PFSK-1 (cell line): ENCODE results near the gene GAS2L3.

ENCODE experiments used
- FOXP2 ChIP-seq: optimal IDR thresholded peaks from 2 replicates; pipeline ENCODE3; 2011; ENCODE audit warnings: borderline replicate concordance, control low read depth, inconsistent platforms; ENCODE audit not compliant: insufficient read depth; ENCODE audit errors: extremely low read length, extremely low read depth
- POLR2AphosphoS5 ChIP-seq: IDR thresholded peaks from 2 replicates; pipeline ENCODE4 v1.6.1; 2012; ENCODE audit warnings: low read depth, mild to moderate bottlenecking, control low read depth, low read length, moderate library complexity
- REST ChIP-seq, 2 experiments: IDR thresholded peaks; 2 replicates each; pipeline versions ENCODE4 v1.6.1 to v1.8.0; 2011 to 2012; ENCODE audit warnings: low read depth in 2 of 2, low read length in 2 of 2, control low read depth in 1 of 2, inconsistent platforms in 1 of 2, mild to moderate bottlenecking in 1 of 2, moderate library complexity in 1 of 2; ENCODE audit not compliant: insufficient read depth in 1 of 2
- SIN3A ChIP-seq: IDR thresholded peaks from 2 replicates; pipeline ENCODE4 v1.6.1; 2012; ENCODE audit warnings: mild to moderate bottlenecking, low read length, moderate library complexity, borderline replicate concordance; ENCODE audit not compliant: insufficient read depth
- TAF1 ChIP-seq: IDR thresholded peaks from 2 replicates; pipeline ENCODE4 v1.6.1; 2012; ENCODE audit warnings: low read length, control low read depth, borderline replicate concordance; ENCODE audit not compliant: insufficient read depth

- TF ChIP-seq TAF1 (no peak), POLR2AphosphoS5 (no peak), REST (IDR thresholded peaks at IDR 0.05; ENCODE audit: insufficient read depth in 1 of 2, low read depth in 2 of 2, low read length in 2 of 2) (no peak), SIN3A (no peak), FOXP2 (no peak)
These were observed 8.5 kb upstream of the GAS2L3 start for GRCh38 chr12:100564905-100565467.
